G401 (cell line): ENCODE measurements around the gene LANCL2. TPM values are rescaled to one million over a fixed set of nuclear protein-coding genes. Genes with fewer than 3 reads are reported as not detected.
"Not testable (repeated sequence)": the region's sequence is repeated elsewhere in the genome, so short reads cannot be mapped to it uniquely, and the experiment has no call there.

ENCODE experiments used
- DNase-seq: peaks from one replicate; pipeline ENCODE4 v3.0.0-alpha.2; 2015; ENCODE audit warnings: low spot score
- in situ Hi-C: cut with HindIII; loops from 2 replicates; pipeline ENCODE4 v1.10.0; 2016; ENCODE audit warnings: low sequenced_read_pairs, mixed read lengths
- total RNA-seq: library from RNA; depleted of rRNA; stranded (reverse); fragments of >200 nt; shearing (Covaris generic); gene quantifications from 2 replicates; pipeline ENCODE4 v1.2.3, GENCODE V29; 2014

The LANCL2 gene
- total RNA-seq, 1 experiment from 2014 or later = 19.4 TPM

DNA sequence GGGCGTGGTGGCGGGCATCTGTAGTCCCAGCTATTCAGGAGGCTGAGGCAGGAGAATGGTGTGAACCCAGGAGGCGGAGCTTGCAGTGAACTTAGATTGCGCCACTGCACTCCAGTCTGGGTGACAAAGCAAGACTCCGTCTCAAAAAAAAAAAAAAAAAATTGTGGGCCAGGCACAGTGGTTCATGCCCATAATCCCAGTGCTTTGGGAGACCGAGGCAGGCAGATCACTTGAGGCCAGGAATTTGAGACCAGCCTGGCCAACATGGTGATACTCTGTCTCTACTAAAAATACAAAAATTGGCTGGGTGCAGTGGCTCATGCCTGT lies 12.2 kb upstream of the LANCL2 start:
- in situ Hi-C loops, DNase-seq: not testable (repeated sequence)

DNA sequence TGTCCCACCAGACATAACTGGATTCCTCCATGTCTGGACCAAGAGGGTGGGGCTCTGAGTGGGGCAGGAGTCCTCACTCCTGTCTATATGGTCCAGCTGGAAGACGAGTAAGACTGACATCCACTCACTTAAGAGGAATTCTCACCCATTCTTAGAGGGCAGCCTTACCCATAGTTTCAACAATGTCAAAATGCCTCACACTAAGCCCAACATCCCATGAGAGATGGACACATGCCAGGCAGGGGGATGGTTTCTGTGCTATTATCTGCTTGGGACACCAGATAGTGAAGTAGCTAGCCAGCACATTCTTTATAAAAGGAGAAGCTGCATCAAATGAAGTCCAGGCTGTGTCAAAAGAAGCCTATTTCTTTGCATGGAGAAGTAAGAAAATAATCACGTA lies 4.7 kb upstream of the LANCL2 start:
- in situ Hi-C loops = no loop called here
- DNase-seq = no peak

DNA sequence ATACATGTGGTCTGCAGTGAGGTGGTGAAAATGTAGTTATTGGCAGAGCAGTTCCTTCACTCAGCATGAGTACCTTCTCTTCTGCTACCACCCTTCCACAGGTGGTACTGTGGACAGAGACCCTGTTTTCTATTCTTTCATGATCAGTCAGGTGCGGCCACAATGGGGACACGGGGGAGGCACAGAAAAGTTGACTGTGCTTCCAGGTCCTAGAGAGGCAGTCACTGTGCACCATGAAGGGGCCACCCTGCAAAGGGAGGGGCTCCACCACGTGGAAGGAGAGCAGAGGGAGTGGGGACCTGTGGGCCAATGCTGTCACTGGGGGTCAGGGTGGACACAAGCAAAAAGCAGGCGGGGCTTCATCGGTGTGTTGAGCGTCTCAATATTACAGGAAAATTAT lies 3.6 kb upstream of the LANCL2 start:
- DNase-seq = no peak
- in situ Hi-C loops = no loop called here

DNA sequence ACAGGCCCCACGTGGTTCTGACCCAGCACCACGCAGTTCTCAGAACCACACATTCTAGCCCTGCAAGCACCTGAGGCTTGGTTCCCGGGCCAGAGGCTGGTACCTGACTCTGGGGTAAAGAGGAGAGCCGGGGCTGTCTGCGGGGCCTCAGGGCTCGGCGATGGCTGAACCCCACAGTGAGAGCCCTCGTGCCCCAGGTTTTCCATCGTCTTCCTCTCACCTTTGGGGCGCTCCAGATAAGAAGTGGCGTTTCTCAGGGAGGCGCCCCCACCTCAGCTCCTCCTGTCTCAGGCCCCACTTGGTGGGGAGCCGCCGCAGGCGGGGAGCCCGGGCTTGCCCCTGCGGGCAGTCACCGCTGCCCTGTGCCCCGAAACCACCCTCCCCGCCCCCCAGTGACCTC lies 2.2 kb upstream of the LANCL2 start:
- DNase-seq = no peak
- in situ Hi-C loops = no loop called here

DNA sequence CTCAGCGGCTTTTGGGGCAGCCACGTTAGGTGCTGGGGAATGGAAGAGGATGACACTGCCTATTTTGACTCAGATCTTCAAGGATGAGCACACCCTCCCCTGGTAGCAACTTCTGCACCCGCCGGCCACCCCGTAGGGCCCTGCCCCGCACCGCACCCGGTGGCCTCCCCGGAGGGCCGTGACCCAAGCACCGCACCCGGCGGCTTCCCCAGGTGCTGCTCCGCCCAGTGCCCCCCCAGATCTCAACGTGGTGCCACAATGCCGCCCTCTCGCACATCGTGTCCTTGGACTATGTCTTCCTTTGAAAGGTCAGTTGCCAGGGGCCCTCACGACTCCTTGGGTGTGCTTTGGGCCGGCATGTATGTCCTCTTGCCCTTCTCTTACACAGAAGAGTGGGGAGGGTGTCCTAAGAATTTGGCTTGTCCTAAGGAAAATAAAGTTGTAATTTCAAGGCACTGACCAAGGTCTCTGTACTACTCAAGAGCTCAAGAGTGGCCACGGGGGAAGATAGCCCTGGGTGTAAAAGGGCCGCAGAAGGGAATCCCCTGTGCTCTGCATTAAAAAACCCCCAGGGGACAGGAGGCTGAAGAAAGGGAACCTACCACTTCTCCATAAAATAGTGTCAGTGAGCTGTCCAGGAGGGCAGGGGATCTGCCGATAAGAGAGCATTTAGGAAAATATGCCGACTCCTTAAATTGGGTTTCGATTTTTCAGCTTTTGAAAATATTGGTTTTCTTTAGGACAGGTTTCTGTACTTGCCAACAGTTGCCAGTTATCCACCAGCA lies 1.6 kb upstream of the LANCL2 start:
- in situ Hi-C loops = no loop called here
- DNase-seq = no peak

DNA sequence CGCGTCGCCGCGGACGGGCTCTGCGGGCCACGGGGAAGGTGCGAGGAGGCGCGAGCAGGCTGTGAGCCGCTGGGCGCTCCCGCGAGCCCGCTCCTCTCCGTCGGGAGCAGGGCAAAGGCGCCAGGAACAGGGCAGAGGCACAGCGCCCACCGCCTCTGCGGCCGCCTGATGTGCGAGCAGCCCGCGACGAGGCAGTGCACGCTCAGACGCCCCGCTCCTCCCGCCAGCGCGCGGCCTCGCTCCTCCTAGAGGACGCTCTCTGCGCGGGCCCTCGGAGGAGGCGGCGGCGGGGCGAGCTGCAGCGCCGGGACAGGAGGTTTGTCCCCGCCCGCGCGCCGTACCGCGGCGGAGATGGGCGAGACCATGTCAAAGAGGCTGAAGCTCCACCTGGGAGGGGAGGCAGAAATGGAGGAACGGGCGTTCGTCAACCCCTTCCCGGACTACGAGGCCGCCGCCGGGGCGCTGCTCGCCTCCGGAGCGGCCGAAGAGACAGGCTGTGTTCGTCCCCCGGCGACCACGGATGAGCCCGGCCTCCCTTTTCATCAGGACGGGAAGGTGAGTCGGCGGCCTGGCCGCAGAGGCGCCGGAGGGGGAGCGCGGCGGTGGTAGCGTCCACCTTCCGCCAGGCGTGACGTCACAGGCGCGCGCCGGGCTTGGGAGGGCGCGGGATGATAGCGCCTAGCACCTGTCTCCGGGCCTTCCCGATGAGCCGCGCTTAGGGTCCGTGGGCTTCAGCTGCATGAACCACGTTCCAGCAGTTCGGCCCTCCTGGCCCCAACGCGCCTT lies 731 bp downstream of the LANCL2 start:
- in situ Hi-C loops = no loop called here

DNA sequence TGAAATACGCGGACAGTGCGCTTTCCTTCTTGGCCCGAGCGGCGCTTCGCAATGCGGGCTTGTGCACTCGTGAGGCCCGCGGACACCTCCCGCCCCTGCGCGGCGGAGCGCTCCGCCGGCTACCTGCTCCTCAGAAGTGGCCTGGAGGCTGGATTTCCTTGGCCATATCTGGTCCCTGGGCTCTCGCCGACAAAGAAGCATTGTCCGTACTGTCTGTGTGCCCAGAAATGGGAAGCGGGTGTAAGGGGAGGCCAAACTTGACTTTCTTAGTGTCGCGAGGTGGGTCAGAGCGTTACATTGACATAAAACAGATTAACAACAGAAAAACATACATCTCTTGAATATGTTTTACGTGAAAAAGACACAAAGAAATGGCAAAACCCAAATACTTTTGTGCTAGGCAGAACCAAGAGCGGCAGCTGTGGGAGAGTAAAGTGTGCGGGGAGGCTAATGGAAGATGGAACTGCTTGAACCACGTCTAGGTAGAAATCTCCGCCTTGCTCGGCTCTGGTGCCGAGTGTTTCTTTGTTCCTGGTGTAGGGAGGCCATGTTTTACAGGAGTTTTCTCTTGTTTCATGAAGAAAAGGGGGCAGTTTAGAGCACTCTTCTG lies 1.4 kb downstream of the LANCL2 start:
- in situ Hi-C loops = no loop called here
- peak; percentile 22 for DNase-seq

More for the DNA sequence above, 731 bp downstream of the LANCL2 start:
- peak; percentile 92 for DNase-seq

DNA sequence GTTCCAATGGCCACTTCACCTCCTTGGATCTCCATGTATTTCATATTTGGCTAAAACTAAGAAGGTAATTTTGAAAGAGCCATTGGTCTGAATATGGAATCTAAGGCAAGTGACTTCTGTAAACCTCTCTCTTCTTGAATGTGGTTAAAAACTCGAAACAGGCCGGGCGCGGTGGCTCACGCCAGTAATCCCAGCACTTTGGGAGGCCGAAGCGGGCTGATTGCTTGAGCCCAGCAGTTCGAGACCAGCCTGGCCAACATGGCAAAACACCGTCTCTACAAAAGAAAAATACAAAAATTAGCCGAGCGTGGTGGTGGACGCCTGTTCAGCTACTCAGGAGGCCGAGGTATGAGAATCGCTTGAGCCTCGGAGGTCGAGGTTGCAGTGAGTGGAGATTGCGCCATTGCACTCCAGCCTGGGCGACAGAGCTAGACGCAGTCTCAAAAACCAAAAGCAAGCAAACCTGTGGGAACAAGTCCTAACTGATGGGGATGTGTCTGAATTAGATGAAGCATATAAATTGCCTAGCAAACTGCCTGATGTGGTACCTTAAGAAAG lies 2.2 kb downstream of the LANCL2 start:
- in situ Hi-C loops = no loop called here

DNA sequence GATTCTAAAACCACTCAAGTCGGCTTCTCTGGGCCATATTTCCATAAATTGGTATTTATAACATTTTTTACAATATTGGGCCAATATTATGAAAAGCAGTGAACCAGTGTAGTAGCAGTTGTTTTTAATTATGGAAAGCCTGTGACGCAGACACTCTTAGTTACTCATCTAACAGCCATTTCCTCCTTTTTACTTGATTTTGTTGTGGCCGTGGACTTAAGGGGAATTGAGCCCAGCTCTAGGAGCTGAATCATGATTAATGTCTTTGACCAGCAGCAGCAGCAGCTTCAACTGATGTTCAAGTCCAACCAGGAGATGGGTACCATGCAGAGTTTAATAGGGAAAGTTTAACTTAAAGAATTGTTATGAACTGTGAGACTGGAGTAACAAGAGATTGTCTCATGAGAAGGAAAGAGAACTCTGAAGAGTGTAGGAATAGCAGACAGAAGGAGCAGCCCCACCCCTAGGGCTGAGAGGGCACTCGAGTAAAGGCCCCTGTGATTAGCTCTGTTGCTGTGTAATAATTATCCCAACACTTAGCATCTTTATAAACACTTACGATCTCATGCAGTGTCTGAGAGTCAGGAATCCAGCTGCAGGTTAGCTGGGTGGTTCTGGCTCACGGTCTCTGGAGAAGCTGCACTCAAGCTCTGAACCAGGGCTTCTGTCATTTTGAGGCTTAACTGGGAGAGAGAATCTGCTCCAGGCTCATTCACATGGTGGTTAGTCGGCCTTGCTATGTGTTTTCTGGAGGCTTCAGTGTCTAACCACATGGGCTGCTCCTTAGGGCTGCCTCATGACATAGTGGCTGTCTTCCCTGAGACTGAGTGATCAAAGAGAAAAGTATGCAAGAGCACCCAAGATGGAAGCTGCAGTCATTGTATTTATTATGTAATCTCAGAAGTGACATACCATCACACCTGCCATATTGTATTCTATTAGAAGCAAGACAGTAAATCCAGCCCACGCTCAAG lies 4.6 kb downstream of the LANCL2 start:
- no peak for DNase-seq
- in situ Hi-C loops = no loop called here

More for the DNA sequence above, 2.2 kb downstream of the LANCL2 start:
- DNase-seq = no peak

DNA sequence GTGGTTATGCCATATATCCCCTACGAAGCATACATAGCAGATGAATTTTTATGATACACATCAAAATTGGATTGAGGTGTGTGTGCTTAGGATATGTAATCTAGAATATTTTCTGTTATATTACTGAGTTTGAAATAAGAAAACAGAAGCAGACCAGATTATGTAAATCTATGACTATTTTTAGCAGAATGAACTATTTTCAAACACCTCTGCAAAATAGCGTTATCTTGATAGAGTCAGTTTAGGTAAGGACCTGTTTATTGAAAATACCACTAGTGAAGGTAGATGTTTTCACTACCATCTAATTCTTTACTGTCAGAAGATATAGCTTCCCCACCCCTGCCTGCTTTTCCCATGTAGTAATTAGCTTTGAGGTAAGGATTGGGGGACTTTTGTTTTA lies 9.1 kb downstream of the LANCL2 start:
- DNase-seq = no peak
- in situ Hi-C loops = no loop called here

DNA sequence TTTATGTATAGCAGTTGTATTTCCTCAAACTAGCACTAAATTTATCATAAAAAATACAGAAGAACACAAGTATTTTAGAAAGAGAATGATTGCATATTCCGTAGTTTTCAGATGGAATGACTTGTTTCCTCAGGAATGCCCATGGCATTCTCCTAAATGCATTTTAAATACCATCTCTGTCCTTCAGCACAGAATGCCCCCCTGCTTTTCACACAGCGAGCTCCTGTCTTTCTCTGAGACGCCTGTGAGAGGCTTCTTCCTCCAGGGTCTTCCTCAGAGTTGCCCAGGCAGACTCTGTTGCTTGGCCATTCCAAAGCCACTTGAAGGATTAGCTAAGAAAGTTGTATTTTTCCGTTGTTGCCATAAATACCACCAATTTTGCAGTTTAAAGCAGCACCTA lies 10.1 kb downstream of the LANCL2 start:
- in situ Hi-C loops = no loop called here
- DNase-seq = no peak

DNA sequence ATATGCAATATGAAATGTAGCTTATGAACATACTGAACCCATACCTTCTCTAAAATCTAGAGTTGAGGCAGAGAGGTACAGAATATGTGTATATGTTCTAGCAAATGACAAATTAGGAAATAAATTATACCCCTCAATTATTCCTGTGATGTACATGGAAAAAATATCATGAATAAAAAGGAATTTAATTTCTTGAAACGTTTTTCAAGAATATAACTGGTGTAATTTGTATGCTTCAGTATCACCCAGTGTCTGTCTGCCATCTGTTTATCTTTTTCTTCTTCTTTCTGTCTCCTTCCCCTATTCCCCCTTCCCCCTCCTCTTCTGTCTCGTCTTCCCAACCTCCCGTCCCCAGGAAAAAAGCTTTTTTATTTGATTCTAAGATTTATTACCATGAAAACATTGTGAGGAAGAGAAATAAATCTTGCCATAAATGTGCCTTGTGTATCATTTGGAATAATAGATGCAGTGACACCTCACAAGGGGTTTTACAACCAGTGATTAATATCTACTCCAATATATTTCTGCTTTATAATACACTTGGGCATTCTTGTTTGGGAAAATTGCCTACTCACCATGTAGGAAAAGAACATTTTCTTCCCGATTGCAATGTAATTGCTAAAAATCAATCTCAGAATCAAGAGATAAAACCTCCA lies 12.2 kb downstream of the LANCL2 start:
- in situ Hi-C loops = no loop called here

DNA sequence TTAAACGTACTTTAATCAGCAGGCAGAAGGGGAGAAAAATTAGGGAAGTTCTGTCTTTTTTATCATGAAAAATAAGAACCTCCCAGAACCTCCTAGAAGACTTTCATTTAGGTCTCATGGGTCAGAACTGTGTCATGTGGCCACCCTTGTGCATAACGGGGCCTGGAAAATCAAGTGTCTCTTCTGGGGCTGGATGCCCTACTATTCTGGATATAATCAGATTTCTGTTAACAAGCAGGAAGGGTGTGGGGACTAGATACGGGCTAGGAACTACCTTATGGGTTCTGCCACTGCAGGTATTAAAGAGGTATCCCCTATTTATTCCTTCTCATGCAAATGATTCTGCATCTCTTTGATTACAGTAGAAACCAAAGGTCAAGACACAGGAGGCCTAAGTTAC lies 14.1 kb downstream of the LANCL2 start:
- no peak for DNase-seq
- in situ Hi-C loops = no loop called here

More for the DNA sequence above, 12.2 kb downstream of the LANCL2 start:
- no peak for DNase-seq

DNA sequence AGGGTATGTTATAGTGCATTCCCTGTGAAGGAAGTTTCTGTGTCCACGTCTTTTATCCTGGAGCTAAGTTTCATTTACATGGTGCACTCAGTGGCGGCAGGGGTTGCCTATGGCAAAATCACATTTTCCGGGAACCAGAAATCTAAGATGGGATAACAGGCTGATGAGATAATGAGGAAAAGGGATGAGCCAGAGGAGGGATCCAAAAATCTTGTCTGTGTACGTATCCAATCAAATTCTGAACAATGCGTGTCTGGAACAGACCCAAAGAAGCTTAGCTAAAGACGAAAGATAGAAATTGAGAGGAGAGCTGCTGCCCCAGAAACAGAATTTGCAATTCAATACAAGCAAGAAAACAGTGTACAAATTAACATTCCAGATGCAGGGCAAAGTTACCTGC lies 16.1 kb downstream of the LANCL2 start:
- in situ Hi-C loops = no loop called here
- no peak for DNase-seq

DNA sequence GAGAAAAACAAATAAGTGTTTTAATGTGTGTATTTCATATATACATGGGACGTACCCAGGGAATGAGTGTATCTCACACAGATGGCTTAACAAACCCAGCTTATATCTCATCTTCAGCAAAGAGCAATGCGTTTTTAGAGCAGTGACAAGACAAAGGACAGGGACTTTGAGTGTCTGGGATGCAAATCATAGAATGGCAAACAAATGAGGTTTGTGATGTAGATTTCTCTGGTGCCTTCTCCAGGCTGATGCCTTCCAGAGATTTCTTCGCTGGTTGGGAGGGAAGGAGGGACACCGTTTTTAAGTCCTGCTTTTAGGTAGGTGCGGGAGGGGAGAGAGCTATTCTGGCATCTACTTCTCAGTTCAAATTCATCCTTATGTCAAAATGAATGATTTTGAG lies 16.6 kb downstream of the LANCL2 start:
- no peak for DNase-seq
- in situ Hi-C loops = no loop called here

DNA sequence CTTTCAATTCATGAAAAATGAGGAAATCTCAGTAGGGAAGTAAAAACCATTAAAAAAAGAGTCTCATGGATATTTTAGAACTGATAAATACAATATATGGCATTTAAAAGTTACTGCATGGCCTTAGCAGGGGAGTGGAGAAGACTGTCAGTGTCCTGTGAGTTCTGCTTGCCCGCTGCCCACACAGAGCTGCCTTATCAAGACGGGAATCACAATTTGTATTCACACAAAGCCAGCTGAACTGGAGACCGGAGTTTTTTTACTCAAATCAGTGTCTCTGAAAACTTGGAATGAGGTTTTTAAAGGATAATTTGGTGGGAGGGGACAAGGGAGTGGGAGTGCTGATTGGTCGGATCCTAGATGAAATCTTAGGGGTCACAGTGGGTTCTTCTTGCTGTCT lies 17.1 kb downstream of the LANCL2 start:
- in situ Hi-C loops = no loop called here
- DNase-seq = no peak

DNA sequence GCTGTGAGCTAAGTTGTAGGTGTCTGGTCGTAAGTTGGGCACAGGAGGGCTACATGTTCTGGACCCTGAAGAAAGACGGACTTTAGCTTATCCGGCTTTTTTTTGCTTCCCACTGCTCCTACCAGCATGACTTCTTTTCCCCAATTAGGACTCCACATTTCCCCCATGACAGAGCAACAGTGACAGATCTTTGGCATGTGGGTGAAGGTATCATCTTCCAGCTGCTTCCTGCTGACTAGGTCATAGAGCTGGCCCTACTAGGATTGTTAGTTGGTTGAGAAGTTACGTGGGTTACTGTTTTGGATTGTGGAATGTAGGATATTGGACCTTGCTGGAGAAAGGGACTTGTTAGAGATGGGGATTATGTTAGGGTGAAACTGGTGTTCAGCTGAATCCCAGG lies 21.4 kb downstream of the LANCL2 start:
- in situ Hi-C loops = no loop called here
- no peak for DNase-seq
